Neutrophil (primary cell): ENCODE data around the gene GNS.

Source experiments
- H3K27ac ChIP-seq: fragments of 200-600 bp; sonication (generic); 2 replicates; pipeline ENCODE4 v1.5.1; 2016; ENCODE audit warnings: mild to moderate bottlenecking, moderate library complexity
- H3K27me3 ChIP-seq: fragments of 200-600 bp; sonication (generic); 2 replicates; pipeline ENCODE4 v1.6.0; 2016; ENCODE audit warnings: mild to moderate bottlenecking
- H3K36me3 ChIP-seq: fragments of 200-600 bp; sonication (generic); 2 replicates; pipeline ENCODE4 v1.5.1; 2017
- H3K4me1 ChIP-seq, 2 experiments: fragments of 200-600 bp in 1 of 2; sonication (generic) in 1 of 2; 1 replicate in 1 of 2; 2 replicates in 1 of 2; pipeline versions ENCODE4 v1.5.1 to v1.6.1; 2013 to 2016; ENCODE audit warnings: low read depth in 1 of 2, low read length in 1 of 2, mild to moderate bottlenecking in 1 of 2, moderate library complexity in 1 of 2; ENCODE audit not compliant: control insufficient read depth in 1 of 2, insufficient read depth in 1 of 2
- H3K4me3 ChIP-seq, 2 experiments: fragments of 200-600 bp in 1 of 2; sonication (generic) in 1 of 2; 1 replicate in 1 of 2; 2 replicates in 1 of 2; pipeline ENCODE4 v1.5.1; 2013 to 2016; ENCODE audit warnings: low read depth in 1 of 2, low read length in 1 of 2, mild to moderate bottlenecking in 1 of 2, moderate library complexity in 1 of 2
- H3K9me3 ChIP-seq: fragments of 200-600 bp; sonication (generic); 2 replicates; pipeline ENCODE4 v1.5.1; 2016
- TF ChIP-seq, protein P1 (sequence below): fragments of 200-600 bp; sonication (generic); IDR thresholded peaks from 2 replicates; pipeline ENCODE4 v1.5.1; 2016; ENCODE audit warnings: antibody characterized with exemption

GNS gene

DNA sequence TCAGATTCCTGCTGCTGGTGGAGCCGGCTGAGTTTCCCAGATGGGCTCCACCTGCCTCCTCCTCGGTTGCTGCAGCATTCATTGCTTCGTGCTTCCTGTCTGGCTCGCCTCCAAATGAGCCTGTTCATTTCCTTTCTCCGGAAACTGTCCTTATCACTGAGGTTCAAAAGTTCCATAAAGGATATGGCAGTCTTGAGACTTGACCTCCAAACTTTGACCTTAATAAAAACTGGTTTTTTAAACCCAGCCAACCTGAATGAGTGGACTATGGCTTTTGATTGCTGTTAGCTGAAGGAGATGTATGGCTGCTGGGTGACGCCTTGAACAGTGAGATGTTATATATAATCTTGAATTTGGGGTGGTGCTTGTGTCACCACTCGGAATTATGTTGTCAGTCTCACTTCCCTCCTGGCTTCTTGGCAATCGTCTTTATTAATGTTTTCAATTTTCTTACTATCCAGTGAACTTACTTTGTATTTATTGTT lies 86.2 kb downstream of the GNS start:
- peak overlapping the region; percentile 2 to 8 for H3K4me3 ChIP-seq
- peak overlapping the region; percentile 64 for H3K27ac ChIP-seq
- no peaks in the 10 kb centered on the region for H3K9me3 ChIP-seq
- peaks cover 4% of the 10 kb centered on the region for H3K36me3 ChIP-seq
- no peaks in the 10 kb centered on the region for H3K27me3 ChIP-seq
- H3K4me1 ChIP-seq, result peaks cover 95 to 97% of the 10 kb centered on the region in 2 experiments
- TF ChIP-seq, protein P1, sequence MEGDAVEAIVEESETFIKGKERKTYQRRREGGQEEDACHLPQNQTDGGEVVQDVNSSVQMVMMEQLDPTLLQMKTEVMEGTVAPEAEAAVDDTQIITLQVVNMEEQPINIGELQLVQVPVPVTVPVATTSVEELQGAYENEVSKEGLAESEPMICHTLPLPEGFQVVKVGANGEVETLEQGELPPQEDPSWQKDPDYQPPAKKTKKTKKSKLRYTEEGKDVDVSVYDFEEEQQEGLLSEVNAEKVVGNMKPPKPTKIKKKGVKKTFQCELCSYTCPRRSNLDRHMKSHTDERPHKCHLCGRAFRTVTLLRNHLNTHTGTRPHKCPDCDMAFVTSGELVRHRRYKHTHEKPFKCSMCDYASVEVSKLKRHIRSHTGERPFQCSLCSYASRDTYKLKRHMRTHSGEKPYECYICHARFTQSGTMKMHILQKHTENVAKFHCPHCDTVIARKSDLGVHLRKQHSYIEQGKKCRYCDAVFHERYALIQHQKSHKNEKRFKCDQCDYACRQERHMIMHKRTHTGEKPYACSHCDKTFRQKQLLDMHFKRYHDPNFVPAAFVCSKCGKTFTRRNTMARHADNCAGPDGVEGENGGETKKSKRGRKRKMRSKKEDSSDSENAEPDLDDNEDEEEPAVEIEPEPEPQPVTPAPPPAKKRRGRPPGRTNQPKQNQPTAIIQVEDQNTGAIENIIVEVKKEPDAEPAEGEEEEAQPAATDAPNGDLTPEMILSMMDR, result no peak

DNA sequence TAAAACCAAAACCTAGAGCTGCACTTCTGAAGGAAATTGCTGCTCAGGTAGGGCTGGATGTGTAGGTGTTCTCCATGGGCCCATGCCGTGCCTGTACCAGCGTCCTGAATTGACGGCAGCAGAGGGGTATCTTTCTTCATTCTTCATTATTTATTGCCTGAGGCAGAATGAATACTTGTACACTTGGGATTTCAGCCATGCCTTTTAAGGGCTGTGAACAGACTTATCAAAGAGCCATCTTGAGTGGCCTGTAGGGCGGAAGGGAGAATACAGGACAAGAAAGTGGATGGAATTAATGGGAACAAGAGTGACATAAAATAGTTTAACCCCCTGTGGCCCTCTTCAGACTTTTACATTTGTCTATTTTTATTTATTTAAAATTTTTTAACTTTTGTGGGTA lies 87.5 kb downstream of the GNS start:
- Histone ChIP-seq H3K36me3 (peaks cover 9% of the 10 kb centered on the region), H3K27me3 (no peaks in the 10 kb centered on the region), H3K27ac (peak overlapping the region; percentile 80), H3K9me3 (no peaks in the 10 kb centered on the region), H3K4me1 (peaks cover 93 to 97% of the 10 kb centered on the region in 2 experiments), H3K4me3 (no peak overlapping the region)
- TF ChIP-seq, protein P1, result no peak

DNA sequence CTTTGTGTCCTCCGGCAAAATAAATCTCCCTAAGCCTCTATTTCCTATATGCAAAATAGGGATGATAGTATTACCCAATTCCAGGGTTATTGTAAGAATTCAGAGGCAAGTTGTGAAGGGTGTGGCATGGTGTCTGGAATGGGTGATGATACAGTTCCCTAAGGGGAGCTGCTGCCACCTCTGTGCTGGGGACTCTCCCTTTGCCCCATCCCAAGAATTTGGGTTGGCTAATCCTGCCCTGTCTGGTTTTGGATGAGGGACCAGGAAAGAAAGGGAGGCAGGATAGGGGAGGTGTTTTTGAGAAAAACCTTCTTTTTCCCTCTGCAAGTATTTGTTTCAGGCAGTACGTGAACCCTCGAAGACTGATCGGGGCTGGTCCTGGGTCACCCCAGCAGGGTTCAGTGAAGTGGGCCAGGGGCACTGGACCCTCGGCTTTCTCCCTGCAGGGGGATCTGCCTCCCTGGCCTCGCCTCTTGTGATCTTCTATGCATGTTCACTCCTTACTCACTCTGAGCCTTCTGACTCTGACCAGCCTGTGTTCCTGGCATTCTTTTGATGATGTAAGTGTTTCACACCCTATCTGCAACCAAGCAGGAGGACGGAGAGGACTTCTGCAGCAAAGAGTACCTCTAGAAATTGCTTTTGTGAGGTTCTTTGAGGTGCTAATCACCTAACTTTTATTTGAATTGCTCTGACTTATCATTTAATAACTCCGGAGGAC lies 88.1 kb downstream of the GNS start:
- peaks cover 93 to 95% of the 10 kb centered on the region in 2 experiments for H3K4me1 ChIP-seq
- H3K27ac ChIP-seq, result peak overlapping the region; percentile 80
- TF ChIP-seq, protein P1, result no peak

GRCh38 chr12:64670019-64670418 lies 89.2 kb downstream of the GNS start:
- peaks cover 9% of the 10 kb centered on the region for H3K36me3 ChIP-seq
- H3K27ac ChIP-seq, result peak overlapping the region; percentile 80
- TF ChIP-seq, protein P1, result no peak
- H3K4me1 ChIP-seq, result peaks cover 91 to 96% of the 10 kb centered on the region in 2 experiments
- H3K27me3 ChIP-seq, result no peaks in the 10 kb centered on the region
- H3K4me3 ChIP-seq, result peak overlapping the region; percentile 14 to 33
- no peaks in the 10 kb centered on the region for H3K9me3 ChIP-seq

More for the DNA sequence above, 88.1 kb downstream of the GNS start:
- no peaks in the 10 kb centered on the region for H3K27me3 ChIP-seq
- no peaks in the 10 kb centered on the region for H3K9me3 ChIP-seq
- H3K4me3 ChIP-seq, result peak overlapping the region in 1 of 2 experiments; percentile 33
- H3K36me3 ChIP-seq, result peaks cover 9% of the 10 kb centered on the region

GRCh38 chr12:64669270-64669842 lies 89.8 kb downstream of the GNS start:
- H3K4me3 ChIP-seq, result peak overlapping the region; percentile 21 to 33

More at GRCh38 chr12:64669270-64669842, 89.8 kb downstream of the GNS start:
- TF ChIP-seq, protein P1, result no peak
- H3K9me3 ChIP-seq, result no peaks in the 10 kb centered on the region
- H3K27me3 ChIP-seq, result no peaks in the 10 kb centered on the region
- peaks cover 93 to 96% of the 10 kb centered on the region in 2 experiments for H3K4me1 ChIP-seq
- H3K27ac ChIP-seq, result peak overlapping the region; percentile 80
- peaks cover 8% of the 10 kb centered on the region for H3K36me3 ChIP-seq
